ENCODE results near the gene PA2G4.
"Not testable (repeated sequence)": the region's sequence is repeated elsewhere in the genome, so short reads cannot be mapped to it uniquely, and the experiment has no call there.

Gene PA2G4

DNA sequence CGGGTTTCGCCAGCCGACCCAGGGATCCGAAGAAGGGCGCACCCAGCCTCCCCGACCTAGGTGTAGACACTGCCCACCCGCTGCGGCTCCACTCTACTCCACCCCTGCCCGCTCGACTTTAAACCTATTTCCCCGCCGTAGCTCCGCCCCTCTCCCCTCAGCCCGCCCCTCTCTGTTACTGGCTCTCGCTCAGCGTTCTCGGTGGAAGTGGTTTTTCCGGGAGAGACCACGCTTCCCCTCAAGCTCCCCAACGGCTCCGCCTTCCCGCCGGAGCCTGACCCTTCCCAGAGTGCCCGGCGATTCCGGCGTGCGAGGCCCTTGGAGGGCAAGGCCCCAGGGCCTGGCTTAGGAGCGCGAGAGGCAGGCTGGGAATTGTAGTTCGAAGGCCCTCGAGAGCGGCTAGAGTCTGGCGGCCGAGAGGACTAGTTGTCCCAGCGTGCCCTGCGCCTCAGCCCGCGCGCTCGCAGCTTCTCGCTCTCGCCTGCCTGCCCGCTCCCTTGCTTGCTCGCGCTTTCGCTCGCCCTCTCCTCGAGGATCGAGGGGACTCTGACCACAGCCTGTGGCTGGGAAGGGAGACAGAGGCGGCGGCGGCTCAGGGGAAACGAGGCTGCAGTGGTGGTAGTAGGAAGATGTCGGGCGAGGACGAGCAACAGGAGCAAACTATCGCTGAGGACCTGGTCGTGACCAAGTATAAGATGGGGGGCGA lies at the start of gene PA2G4:
TSS of gene PA2G4 (plus strand) at position 451 of the 706 bp plus-strand sequence. CDS start at position 630, 179 bp downstream.
- peak; percentile 98 for DNase-seq

GRCh38 chr12:56059964-56060363 lies 44.4 kb upstream of the PA2G4 start:
- not testable (repeated sequence) for DNase-seq

DNA sequence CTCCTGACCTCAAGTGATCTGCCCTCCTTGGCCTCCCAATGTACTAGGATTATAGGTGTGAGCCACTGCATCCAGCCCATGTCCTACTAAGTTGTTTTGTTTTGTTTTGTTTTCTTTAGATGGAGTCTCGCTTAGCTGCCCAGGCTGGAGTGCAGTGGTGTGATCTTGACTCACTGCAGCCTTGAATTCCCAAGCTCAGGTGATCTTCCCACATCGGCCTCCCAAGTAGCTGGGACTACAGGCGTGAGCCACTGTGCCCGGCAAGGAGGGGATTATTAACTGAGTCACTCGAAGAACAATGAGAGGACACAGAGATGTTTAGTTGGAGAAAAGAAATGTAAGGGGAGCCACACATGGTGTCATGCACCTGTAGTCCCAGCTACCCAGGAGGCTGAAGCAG lies 42.4 kb upstream of the PA2G4 start:
- no peak for DNase-seq

DNA sequence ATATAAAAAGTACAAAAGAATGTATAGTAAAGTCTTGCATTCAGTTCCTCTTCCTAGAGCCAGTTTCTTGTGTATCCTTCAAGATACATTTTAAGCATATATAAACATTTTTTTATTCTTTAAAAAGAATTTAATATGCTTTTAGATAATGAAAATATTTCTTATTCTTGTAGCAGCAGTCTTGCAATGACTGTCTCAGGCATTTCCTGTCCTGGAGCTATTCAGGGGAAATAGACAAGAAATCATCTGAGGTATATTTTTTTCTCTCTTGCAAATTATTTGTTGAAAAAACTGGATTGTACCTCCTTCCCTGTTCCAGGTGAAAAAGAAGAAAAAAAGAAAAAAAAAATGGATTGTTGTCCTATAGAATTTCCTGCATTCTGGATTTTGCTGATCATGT lies 41.4 kb upstream of the PA2G4 start:
- no peak for DNase-seq

GRCh38 chr12:56071648-56072047 lies 32.7 kb upstream of the PA2G4 start:
- DNase-seq, result no peak

- DNase-seq, result no peak
These were observed 30.0 kb upstream of the PA2G4 start for GRCh38 chr12:56074396-56074795.

- not testable (repeated sequence) for DNase-seq
These were observed 26.4 kb upstream of the PA2G4 start for GRCh38 chr12:56077966-56078365.

DNA sequence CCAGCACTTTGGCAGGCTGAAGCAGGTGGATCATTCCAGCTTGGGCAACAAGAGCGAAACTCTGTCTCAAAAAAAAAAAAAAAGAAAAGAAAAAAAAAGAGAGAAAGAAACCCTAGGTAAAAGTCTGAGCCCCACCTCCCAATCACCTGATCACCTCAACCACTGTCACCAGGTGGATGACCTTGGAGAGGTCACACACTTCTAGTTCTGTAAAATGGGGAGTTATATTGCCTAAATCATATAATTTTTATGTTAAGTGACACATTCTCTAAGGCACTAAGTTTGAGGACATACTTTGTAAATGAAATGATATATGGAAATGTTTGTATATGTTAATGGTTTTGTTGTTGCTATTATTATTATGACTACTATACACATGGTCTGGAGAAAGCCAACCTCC lies 25.9 kb upstream of the PA2G4 start:
- DNase-seq, result no peak

- peak; percentile 89 for DNase-seq
These were observed 25.2 kb upstream of the PA2G4 start for GRCh38 chr12:56078931-56079722.

DNA sequence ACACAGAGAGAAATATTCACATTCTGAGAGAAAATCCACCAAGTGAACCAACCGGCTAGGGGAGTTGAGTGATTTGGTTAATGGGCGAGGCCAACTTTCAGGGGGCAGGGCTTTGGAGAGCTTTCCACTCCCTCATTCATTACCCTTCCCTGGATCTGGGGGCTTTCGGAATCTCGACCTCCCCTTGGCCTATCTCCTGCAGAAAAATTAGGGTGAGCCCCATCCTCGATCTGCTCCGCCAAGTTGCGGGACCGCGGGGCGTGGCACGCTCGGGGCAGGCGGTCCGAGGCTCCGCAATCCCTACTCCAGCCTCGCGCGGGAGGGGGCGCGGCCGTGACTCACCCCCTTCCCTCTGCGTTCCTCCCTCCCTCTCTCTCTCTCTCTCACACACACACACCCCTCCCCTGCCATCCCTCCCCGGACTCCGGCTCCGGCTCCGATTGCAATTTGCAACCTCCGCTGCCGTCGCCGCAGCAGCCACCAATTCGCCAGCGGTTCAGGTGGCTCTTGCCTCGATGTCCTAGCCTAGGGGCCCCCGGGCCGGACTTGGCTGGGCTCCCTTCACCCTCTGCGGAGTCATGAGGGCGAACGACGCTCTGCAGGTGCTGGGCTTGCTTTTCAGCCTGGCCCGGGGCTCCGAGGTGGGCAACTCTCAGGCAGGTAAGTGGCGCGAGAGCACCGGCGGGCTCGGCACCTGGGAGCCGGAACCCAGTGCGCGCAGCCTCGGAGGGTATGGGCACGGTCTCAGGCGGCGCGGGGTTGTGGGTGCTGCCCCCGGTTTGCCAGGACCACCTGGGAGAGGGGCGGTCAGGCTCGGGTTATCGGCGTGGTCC lies 24.4 kb upstream of the PA2G4 start, which contains the start of gene ERBB3:
TSS of gene ERBB3 (plus strand) at position 443 of the 833 bp plus-strand sequence. CDS start at position 579, 136 bp downstream.
- DNase-seq, result peak; percentile 69

DNA sequence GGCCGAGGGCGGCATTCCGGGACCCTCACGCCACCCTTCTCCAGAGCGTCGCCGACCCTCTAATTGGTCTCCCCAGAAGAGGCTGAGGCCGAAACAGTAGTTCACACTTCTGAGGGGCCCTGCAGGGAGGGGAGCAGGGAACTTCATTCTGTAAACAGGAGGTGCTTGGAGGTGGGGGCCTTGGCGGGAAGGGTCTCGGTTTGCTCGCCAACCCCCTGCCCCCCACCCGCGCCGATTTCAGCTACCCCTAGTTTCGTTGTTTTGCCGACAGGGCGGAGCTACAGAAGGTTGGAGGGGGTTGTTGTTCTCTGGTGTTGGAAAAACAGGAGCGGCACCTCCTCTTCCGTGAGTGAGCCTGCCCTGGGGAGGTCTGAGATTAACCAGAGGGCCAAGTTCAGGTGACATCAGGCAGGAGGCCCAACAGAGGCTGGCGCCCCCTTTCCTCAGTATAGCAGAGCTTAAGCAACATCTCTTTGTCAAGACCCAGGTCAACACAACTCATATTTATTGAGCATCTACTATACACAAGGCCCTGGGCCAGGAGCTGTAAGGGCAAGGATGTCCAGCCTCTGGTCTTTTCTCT lies 23.7 kb upstream of the PA2G4 start:
- peak; percentile 12 for DNase-seq

- no peak for DNase-seq
These were observed 22.7 kb upstream of the PA2G4 start for GRCh38 chr12:56081393-56082347.

DNA sequence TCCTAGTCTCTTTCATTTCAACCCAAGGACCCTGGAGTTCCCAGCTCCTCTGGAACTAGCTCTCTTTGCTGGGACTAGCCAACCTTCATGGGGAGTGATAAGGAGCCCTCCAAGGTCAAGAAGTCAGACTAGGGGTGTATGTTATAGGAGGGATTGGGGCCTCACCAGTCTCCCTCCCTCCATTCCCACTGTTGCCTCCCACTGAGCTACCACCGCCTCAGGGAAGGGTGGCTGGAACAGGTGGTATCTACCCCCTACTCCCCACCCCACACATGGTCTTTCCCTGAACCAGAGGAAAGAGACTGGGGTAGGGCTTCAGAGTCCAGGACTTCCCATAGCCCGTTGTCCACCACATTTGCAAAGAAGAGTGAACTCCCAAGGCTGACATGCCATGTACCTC lies 22.0 kb upstream of the PA2G4 start:
- DNase-seq, result no peak

- DNase-seq, result no peak
These were observed 21.4 kb upstream of the PA2G4 start for GRCh38 chr12:56082967-56083366.

GRCh38 chr12:56084958-56085543 lies 19.3 kb upstream of the PA2G4 start:
- no peak for DNase-seq

- no peak for DNase-seq
These were observed 18.3 kb upstream of the PA2G4 start for GRCh38 chr12:56086096-56086495.

DNA sequence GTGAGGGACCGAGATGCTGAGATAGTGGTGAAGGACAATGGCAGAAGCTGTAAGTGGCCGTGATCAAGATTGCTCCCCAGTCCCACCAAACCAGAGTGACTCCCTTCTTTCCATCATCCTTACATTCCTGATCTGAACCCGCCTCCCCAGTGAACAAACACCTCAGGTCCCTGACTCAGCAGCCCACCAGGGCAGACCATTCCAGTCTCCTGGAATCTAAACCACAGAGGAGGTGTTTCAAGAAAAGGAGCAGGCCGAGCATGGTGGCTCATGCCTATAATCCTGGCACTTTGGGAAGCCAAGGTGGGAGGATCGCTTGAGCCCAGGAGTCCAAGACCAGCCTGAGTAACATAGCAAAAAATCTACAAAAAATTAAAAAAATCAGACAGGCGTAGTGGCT lies 17.8 kb upstream of the PA2G4 start:
- no peak for DNase-seq

DNA sequence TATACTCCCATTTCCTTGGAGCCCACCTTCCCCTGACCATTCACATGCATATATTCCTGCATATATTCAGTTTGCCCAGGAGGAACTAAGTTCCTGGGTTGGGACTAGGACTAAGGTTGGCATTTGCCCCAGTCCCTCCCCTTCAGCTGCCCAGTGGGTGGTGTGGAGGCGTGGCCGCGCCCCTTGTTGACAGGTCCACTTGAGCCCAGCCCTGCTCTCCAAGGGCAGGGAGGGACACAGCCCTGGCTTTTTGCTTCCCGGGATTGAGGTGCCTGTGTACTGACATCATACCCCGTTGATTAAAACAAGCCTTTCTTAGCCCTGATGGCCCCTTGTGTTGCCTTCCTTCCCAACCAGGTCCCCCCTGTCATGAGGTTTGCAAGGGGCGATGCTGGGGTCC lies 17.1 kb upstream of the PA2G4 start:
- DNase-seq, result no peak

GRCh38 chr12:56097738-56098137 lies 6.6 kb upstream of the PA2G4 start:
- DNase-seq, result no peak

GRCh38 chr12:56098592-56098991 lies 5.8 kb upstream of the PA2G4 start:
- no peak for DNase-seq

DNA sequence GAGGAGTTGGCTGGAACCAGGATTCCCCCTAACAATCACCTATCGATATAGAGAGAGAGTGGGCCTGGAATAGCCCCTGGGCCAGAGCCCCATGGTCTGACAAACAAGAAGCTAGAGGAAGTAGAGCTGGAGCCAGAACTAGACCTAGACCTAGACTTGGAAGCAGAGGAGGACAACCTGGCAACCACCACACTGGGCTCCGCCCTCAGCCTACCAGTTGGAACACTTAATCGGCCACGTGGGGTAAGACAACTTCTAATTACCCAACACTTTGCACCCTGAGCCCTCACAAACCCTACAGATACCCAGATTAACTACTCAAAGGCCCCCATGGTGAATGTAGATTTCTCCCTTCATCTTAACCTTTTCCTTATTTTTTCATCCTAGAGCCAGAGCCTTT lies 4.6 kb upstream of the PA2G4 start:
- no peak for DNase-seq
